GM21576 (cell line): Measurements from ENCODE around the gene NAA80.
A peak's percentile ranks its signal among the peaks of the same experiment; 100 is the strongest.

Source experiments
- ATAC-seq: cut with Tn5 transposase; IDR thresholded peaks from one replicate; pipeline ENCODE4 v1.9.1; 2021; ENCODE audit warnings: mild to moderate bottlenecking, moderate library complexity; ENCODE audit not compliant: unreplicated experiment

Gene NAA80

GRCh38 chr3:50298836-50299637 is at the start of gene NAA80, which contains the start of gene HYAL3:
TSS of gene NAA80 (minus strand) at chr3:50299405. CDS start at chr3:50297463, 1,942 bp downstream.
TSS of gene HYAL3 (minus strand) at chr3:50299405. CDS start at chr3:50295602, 3,803 bp downstream.
- peak; percentile 81 for ATAC-seq

GRCh38 chr3:50347187-50347813 is 48.1 kb upstream of the NAA80 start:
- no peak for ATAC-seq

- ATAC-seq = no peak
Observed at GRCh38 chr3:50345586-50346234, 46.5 kb upstream of the NAA80 start, which contains the start of gene ZMYND10. TSS of gene ZMYND10 (minus strand) at chr3:50345732. CDS start at chr3:50345579, 153 bp downstream.

- no peak for ATAC-seq
Observed at GRCh38 chr3:50345008-50345407, 45.8 kb upstream of the NAA80 start.

GRCh38 chr3:50342813-50343633 is 43.8 kb upstream of the NAA80 start:
- no peak for ATAC-seq

GRCh38 chr3:50341996-50342650 is 42.9 kb upstream of the NAA80 start:
- ATAC-seq = no peak

GRCh38 chr3:50341537-50341936 is 42.3 kb upstream of the NAA80 start:
- ATAC-seq = no peak

- no peak for ATAC-seq
Observed at GRCh38 chr3:50340448-50341329, 41.5 kb upstream of the NAA80 start, which contains the start of gene RASSF1. TSS of gene RASSF1 (minus strand) at chr3:50340836. CDS start at chr3:50340805, 31 bp downstream.

GRCh38 chr3:50340147-50340447 is 40.9 kb upstream of the NAA80 start:
- ATAC-seq = no peak

GRCh38 chr3:50339485-50340146 is 40.4 kb upstream of the NAA80 start:
- ATAC-seq = no peak

GRCh38 chr3:50338965-50339364 is 39.8 kb upstream of the NAA80 start:
- ATAC-seq = no peak

- peak; percentile 71 for ATAC-seq
Observed at GRCh38 chr3:50337175-50337861, 38.1 kb upstream of the NAA80 start.

GRCh38 chr3:50336452-50337174 is 37.4 kb upstream of the NAA80 start:
- ATAC-seq = peak; percentile 21

- ATAC-seq = no peak
Observed at GRCh38 chr3:50334339-50335075, 35.3 kb upstream of the NAA80 start.

GRCh38 chr3:50333744-50334328 is 34.6 kb upstream of the NAA80 start:
- ATAC-seq = no peak

GRCh38 chr3:50331364-50331907 is 32.2 kb upstream of the NAA80 start:
- no peak for ATAC-seq
